IMR-90 (cell line): ENCODE data around the gene EIF4EBP2.
A peak's percentile ranks its signal among the peaks of the same experiment; 100 is the strongest.

Experiments
- CEBPB ChIP-seq: IDR thresholded peaks from 2 replicates; pipeline ENCODE4 v1.6.1; 2012; ENCODE audit warnings: low read depth, low read length, improper control_type of control experiment
- CHD1 ChIP-seq: IDR thresholded peaks from 2 replicates; pipeline ENCODE4 v1.6.1; 2012; ENCODE audit warnings: low read depth, low read length, improper control_type of control experiment
- CTCF ChIP-seq: conservative IDR thresholded peaks from 2 replicates; pipeline ENCODE4 v1.5.1; 2012; ENCODE audit warnings: mild to moderate bottlenecking, low read depth, low read length, improper control_type of control experiment
- MXI1 ChIP-seq: IDR thresholded peaks from 2 replicates; pipeline ENCODE4 v1.6.1; 2012; ENCODE audit warnings: low read depth, mild to moderate bottlenecking, low read length, moderate library complexity, borderline replicate concordance
- POLR2A ChIP-seq: IDR thresholded peaks from 2 replicates; pipeline ENCODE4 v1.6.1; 2012; ENCODE audit warnings: mild to moderate bottlenecking, low read depth, low read length
- RAD21 ChIP-seq: IDR thresholded peaks from 2 replicates; pipeline ENCODE4 v1.6.1; 2012; ENCODE audit warnings: low read length, improper control_type of control experiment
- RCOR1 ChIP-seq: IDR thresholded peaks from 2 replicates; pipeline ENCODE4 v1.6.1; 2012; ENCODE audit warnings: mild to moderate bottlenecking, low read length, improper control_type of control experiment; ENCODE audit not compliant: insufficient replicate concordance
- RFX5 ChIP-seq: IDR thresholded peaks from 2 replicates; pipeline ENCODE4 v1.8.0; 2012; ENCODE audit warnings: low read depth, mild to moderate bottlenecking, low read length, moderate library complexity

DNA sequence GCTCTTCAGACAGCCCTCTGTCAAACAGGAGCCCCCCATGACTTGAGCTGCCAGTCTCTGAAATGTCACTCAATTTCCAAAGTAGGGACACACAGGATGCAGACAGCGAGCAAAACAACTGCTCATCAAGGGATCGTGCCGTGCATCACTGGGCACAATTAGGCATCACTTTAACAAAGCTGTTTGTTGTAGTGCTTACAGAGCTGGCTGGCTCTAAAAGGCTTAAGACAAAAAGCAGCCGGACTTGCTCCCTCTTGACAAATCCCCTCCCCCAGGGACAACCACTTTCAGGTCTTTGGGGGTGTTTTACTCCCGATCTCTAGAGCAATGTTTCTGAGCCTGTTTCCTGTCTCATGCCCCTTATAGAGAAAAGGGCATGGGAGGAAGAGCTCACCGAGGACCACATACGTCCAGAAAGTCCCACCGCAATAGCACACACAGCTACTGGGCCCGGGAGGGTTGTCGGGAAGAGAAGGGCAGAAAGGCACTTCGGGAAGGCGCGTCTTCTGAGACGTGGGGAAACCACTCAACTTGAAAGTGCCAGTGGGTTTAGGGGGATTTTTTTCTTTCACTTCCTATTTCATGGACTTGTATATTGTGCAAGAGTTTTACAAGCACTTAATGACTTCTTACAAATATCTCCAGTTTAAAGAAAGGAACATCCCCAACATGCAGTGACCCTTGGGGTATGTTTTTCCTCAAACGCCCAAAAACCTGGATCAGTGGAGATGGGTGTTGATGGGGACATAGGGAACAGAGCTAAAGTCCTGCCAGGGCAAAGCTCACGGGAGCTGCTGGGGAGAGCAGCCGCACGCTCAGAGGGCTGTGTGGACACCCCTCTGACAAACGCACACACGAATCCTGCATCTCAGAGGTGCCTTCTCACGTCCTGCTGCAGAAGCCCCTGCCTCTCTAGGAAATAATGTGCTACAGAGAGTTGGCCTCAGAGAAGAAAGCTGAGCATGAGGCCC lies 48.6 kb upstream of the EIF4EBP2 start:
- TF ChIP-seq POLR2A: no peak
- no peak for TF ChIP-seq CTCF
- no peak for TF ChIP-seq CHD1
- no peak for TF ChIP-seq RFX5
- no peak for TF ChIP-seq RCOR1
- peak; percentile 69 for TF ChIP-seq CEBPB
- no peak for TF ChIP-seq MXI1
- TF ChIP-seq RAD21: no peak
